ENCODE results near the gene ABCB9. TPM values are rescaled to one million over a fixed set of nuclear protein-coding genes. Genes with fewer than 3 reads are reported as not detected.

ABCB9 gene
- total and polyA plus RNA-seq, 4 donors = 2.7 to 7.5 (median 4.8) TPM

DNA sequence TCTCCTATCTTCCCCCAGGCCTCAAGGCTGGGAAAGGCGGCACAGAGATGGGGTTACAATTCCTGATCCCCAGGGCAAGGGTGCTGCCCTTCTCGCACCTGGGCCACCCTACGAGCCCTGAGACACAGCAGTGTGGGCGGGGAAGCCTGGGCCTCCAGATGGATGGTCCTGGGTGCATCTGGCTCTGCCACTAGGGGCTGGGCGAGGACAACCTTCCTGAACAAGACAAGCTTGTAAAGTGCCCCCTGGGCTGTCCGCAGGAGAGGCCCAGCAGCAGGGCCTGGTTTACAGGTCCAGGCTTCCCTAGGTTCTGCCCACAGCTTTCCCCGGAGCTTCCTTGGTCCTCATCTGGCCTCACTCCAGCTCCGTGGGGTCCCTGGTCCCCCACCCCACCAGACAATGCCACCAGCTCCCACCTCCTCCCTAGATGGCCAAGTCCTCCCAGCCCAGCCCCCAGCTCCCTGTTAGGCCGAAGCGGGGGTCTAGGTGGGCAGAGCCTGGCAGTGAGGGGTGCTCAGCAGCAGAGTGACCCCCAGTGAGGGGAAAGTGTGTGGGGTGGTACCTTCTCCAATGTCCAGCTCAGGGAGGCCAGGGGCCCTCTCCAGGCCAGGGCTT lies 23.1 kb upstream of the ABCB9 start:
- DNase-seq (no peak), ATAC-seq (ENCODE audit: insufficient read depth, low FRiP score) (no peak)
- H3K27me3 ChIP-seq (ENCODE audit: control insufficient read depth in 3 of 3, insufficient read depth in 3 of 3, low read length in 2 of 3) = no peaks in the 10 kb centered on the region
- peaks cover 0 to 65% (median 0%) of the 10 kb centered on the region in 4 donors for H3K36me3 ChIP-seq (ENCODE audit: control insufficient read depth in 4 of 4, insufficient read depth in 4 of 4, low read length in 4 of 4)
- no peak overlapping the region for H3K9ac ChIP-seq (ENCODE audit: insufficient read depth in 1 of 2, low read length in 2 of 2)
- no peak overlapping the region for H3K27ac ChIP-seq (ENCODE audit: low read depth in 1 of 2, low read length in 1 of 2)
- TF ChIP-seq, protein P1, sequence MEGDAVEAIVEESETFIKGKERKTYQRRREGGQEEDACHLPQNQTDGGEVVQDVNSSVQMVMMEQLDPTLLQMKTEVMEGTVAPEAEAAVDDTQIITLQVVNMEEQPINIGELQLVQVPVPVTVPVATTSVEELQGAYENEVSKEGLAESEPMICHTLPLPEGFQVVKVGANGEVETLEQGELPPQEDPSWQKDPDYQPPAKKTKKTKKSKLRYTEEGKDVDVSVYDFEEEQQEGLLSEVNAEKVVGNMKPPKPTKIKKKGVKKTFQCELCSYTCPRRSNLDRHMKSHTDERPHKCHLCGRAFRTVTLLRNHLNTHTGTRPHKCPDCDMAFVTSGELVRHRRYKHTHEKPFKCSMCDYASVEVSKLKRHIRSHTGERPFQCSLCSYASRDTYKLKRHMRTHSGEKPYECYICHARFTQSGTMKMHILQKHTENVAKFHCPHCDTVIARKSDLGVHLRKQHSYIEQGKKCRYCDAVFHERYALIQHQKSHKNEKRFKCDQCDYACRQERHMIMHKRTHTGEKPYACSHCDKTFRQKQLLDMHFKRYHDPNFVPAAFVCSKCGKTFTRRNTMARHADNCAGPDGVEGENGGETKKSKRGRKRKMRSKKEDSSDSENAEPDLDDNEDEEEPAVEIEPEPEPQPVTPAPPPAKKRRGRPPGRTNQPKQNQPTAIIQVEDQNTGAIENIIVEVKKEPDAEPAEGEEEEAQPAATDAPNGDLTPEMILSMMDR (IDR thresholded peaks at IDR 0.05; ENCODE audit: control extremely low read depth, extremely low read depth) = no peak
- H3K9me3 ChIP-seq (ENCODE audit: control insufficient read depth in 4 of 4, insufficient read depth in 3 of 4, low read length in 3 of 4) = peaks cover 0 to 2% (median 0%) of the 10 kb centered on the region in 4 donors
- no peak overlapping the region for H3K4me3 ChIP-seq
- peaks cover 0 to 14% (median 5%) of the 10 kb centered on the region in 5 donors for H3K4me1 ChIP-seq (ENCODE audit: control insufficient read depth in 5 of 5, insufficient read depth in 5 of 5, low read length in 5 of 5)
- 93 to 98% methylated on average over 10 of the region's 10 CpGs for WGBS, 2 donors

- TF ChIP-seq, protein P1 (IDR thresholded peaks at IDR 0.05; ENCODE audit: control extremely low read depth, extremely low read depth) = no peak
- Histone ChIP-seq H3K27me3 (ENCODE audit: control insufficient read depth in 3 of 3, insufficient read depth in 3 of 3, low read length in 2 of 3) (no peaks in the 10 kb centered on the region), H3K4me3 (no peak overlapping the region), H3K27ac (ENCODE audit: low read depth in 1 of 2, low read length in 1 of 2) (no peak overlapping the region), H3K9ac (ENCODE audit: insufficient read depth in 1 of 2, low read length in 2 of 2) (no peak overlapping the region), H3K4me1 (ENCODE audit: control insufficient read depth in 5 of 5, insufficient read depth in 5 of 5, low read length in 5 of 5) (peaks cover 0 to 20% (median 9%) of the 10 kb centered on the region in 5 donors), H3K36me3 (ENCODE audit: control insufficient read depth in 4 of 4, insufficient read depth in 4 of 4, low read length in 4 of 4) (peaks cover 0 to 62% (median 0%) of the 10 kb centered on the region in 4 donors), H3K9me3 (ENCODE audit: control insufficient read depth in 4 of 4, insufficient read depth in 3 of 4, low read length in 3 of 4) (peaks cover 0 to 2% (median 0%) of the 10 kb centered on the region in 4 donors)
- DNase-seq (no peak), ATAC-seq (ENCODE audit: insufficient read depth, low FRiP score) (no peak)
- WGBS, 2 donors = 92 to 94% methylated on average over 21 of the region's 21 CpGs
Observed at GRCh38 chr12:122988612-122989212, 22.4 kb upstream of the ABCB9 start.

DNA sequence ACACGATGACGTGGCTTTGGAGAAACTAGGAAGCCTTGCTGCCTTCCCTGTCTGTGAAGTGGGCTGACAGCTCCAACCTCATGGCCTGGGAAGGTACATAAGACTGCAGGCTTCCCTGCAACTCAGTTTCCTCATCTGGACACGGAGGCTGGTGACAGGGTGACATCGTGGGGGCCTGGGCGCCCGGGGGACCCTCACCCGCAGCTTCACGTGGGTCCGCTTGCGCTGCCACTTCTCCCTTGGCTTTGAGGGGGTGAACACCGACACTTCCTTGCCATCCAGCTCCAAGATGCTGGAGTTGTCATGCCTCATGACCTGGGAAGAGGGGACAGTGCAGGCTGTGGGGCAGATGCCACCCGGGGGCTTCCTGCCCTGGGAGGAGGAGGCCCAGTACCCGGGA lies 21.8 kb upstream of the ABCB9 start:
- no peak overlapping the region for H3K9ac ChIP-seq (ENCODE audit: insufficient read depth in 1 of 2, low read length in 2 of 2)
- no peak for DNase-seq
- no peaks in the 10 kb centered on the region for H3K27me3 ChIP-seq (ENCODE audit: control insufficient read depth in 3 of 3, insufficient read depth in 3 of 3, low read length in 2 of 3)
- peaks cover 0 to 65% (median under 1%) of the 10 kb centered on the region in 4 donors for H3K36me3 ChIP-seq (ENCODE audit: control insufficient read depth in 4 of 4, insufficient read depth in 4 of 4, low read length in 4 of 4)
- no peak overlapping the region for H3K4me3 ChIP-seq
- H3K9me3 ChIP-seq (ENCODE audit: control insufficient read depth in 4 of 4, insufficient read depth in 3 of 4, low read length in 3 of 4) = peaks cover 0 to 2% (median 0%) of the 10 kb centered on the region in 4 donors
- H3K4me1 ChIP-seq (ENCODE audit: control insufficient read depth in 5 of 5, insufficient read depth in 5 of 5, low read length in 5 of 5) = peaks cover 0 to 26% (median 12%) of the 10 kb centered on the region in 5 donors
- WGBS, 2 donors = 93 to 94% methylated on average over 13 of the region's 13 CpGs
- TF ChIP-seq, protein P1 (IDR thresholded peaks at IDR 0.05; ENCODE audit: control extremely low read depth, extremely low read depth) = no peak
- no peak for ATAC-seq (ENCODE audit: insufficient read depth, low FRiP score)
- H3K27ac ChIP-seq (ENCODE audit: low read depth in 1 of 2, low read length in 1 of 2) = no peak overlapping the region

Data from lung (tissue), 12 donors.